DND-41 (cell line): ENCODE data around the gene PAQR7.

Experiments used
- ATAC-seq: fragments of 200-7000 bp; cut with Tn5 transposase; 3 replicates; pipeline ENCODE4 v1.9.1; 2021; ENCODE audit warnings: low read depth; ENCODE audit not compliant: insufficient read depth
- DNase-seq: peaks from one replicate; pipeline ENCODE4 v3.0.0-alpha.2; 2020
- H2AFZ ChIP-seq: 2 replicates; pipeline ENCODE4 v1.6.0; 2012; ENCODE audit warnings: low read depth, low read length
- H3K27ac ChIP-seq: 2 replicates; pipeline ENCODE4 v1.5.1; 2012; ENCODE audit warnings: low read length, inconsistent platforms
- H3K27me3 ChIP-seq: fragments of 200-600 bp; sonication (generic); 2 replicates; pipeline ENCODE4 v1.6.0; 2012; ENCODE audit warnings: low read length, mild to moderate bottlenecking, inconsistent platforms; ENCODE audit not compliant: insufficient read depth, poor library complexity
- H3K36me3 ChIP-seq: 2 replicates; pipeline ENCODE4 v1.5.1; 2012; ENCODE audit warnings: low read length, inconsistent platforms; ENCODE audit not compliant: insufficient read depth
- H3K4me1 ChIP-seq: 2 replicates; pipeline ENCODE4 v1.5.1; 2012; ENCODE audit warnings: mild to moderate bottlenecking, low read length; ENCODE audit not compliant: insufficient read depth
- H3K4me2 ChIP-seq: 2 replicates; pipeline ENCODE4 v1.6.0; 2012; ENCODE audit warnings: mild to moderate bottlenecking, moderate library complexity, low read length, inconsistent platforms; ENCODE audit not compliant: insufficient read depth
- H3K4me3 ChIP-seq, 2 experiments: fragments of 200-600 bp in 1 of 2; shearing (Covaris generic) in 1 of 2; 2 replicates each; pipeline ENCODE4 v1.5.1; 2012 to 2016; ENCODE audit warnings: inconsistent platforms in 2 of 2, low read length in 2 of 2, mild to moderate bottlenecking in 2 of 2, low read depth in 1 of 2, moderate library complexity in 1 of 2
- H3K79me2 ChIP-seq: 2 replicates; pipeline ENCODE4 v1.6.0; 2012; ENCODE audit warnings: low read length, inconsistent platforms; ENCODE audit not compliant: insufficient read depth
- H3K9ac ChIP-seq: 2 replicates; pipeline ENCODE4 v1.6.0; 2012; ENCODE audit warnings: low read depth, mild to moderate bottlenecking, inconsistent platforms, low read length, moderate library complexity
- H3K9me3 ChIP-seq: 2 replicates; pipeline ENCODE4 v1.5.1; 2012; ENCODE audit warnings: low read length, moderate library complexity, mild to moderate bottlenecking, inconsistent platforms; ENCODE audit not compliant: insufficient read depth, severe bottlenecking
- H4K20me1 ChIP-seq: 2 replicates; pipeline ENCODE4 v1.6.0; 2012; ENCODE audit warnings: low read length; ENCODE audit not compliant: insufficient read depth
- CTCF ChIP-seq: IDR thresholded peaks from 2 replicates; pipeline ENCODE4 v1.5.1; 2012; ENCODE audit warnings: borderline replicate concordance, low read length, moderate library complexity, mild to moderate bottlenecking; ENCODE audit not compliant: poor library complexity, severe bottlenecking; ENCODE audit errors: extremely low read depth
- EZH2 ChIP-seq: IDR thresholded peaks from 3 replicates; pipeline ENCODE4 v1.6.1; 2012; ENCODE audit warnings: borderline replicate concordance, low read depth, mild to moderate bottlenecking, moderate library complexity, low read length, inconsistent platforms; ENCODE audit not compliant: severe bottlenecking

PAQR7 gene

GRCh38 chr1:25880518-25880917 lies 5.0 kb upstream of the PAQR7 start:
- H3K4me2 ChIP-seq: no peak overlapping the region
- H3K36me3 ChIP-seq: peaks cover 7% of the 10 kb centered on the region
- no peaks in the 10 kb centered on the region for H3K4me1 ChIP-seq
- TF ChIP-seq CTCF: no peak
- TF ChIP-seq EZH2: no peak
- ATAC-seq: no peak
- H3K4me3 ChIP-seq: no peak overlapping the region
- DNase-seq: no peak
- no peaks in the 10 kb centered on the region for H4K20me1 ChIP-seq
- H3K9me3 ChIP-seq: no peaks in the 10 kb centered on the region
- no peaks in the 10 kb centered on the region for H3K27me3 ChIP-seq
- no peak overlapping the region for H3K9ac ChIP-seq
- H3K27ac ChIP-seq: no peak overlapping the region
- no peak overlapping the region for H2AFZ ChIP-seq
- H3K79me2 ChIP-seq: no peaks in the 10 kb centered on the region

- Histone ChIP-seq H3K79me2 (no peaks in the 10 kb centered on the region), H3K36me3 (no peaks in the 10 kb centered on the region), H4K20me1 (no peaks in the 10 kb centered on the region), H3K4me3 (no peak overlapping the region), H3K4me2 (no peak overlapping the region), H2AFZ (no peak overlapping the region), H3K4me1 (no peaks in the 10 kb centered on the region), H3K9ac (no peak overlapping the region), H3K27me3 (no peaks in the 10 kb centered on the region), H3K9me3 (no peaks in the 10 kb centered on the region), H3K27ac (no peak overlapping the region)
- ATAC-seq (no peak), DNase-seq (no peak)
- no peak for TF ChIP-seq EZH2
- no peak for TF ChIP-seq CTCF
Measured at GRCh38 chr1:25879675-25880074, 4.2 kb upstream of the PAQR7 start.

- Histone ChIP-seq H3K9ac (no peak overlapping the region), H3K4me3 (no peak overlapping the region), H3K9me3 (no peaks in the 10 kb centered on the region), H3K79me2 (no peaks in the 10 kb centered on the region), H3K36me3 (no peaks in the 10 kb centered on the region), H3K4me1 (no peaks in the 10 kb centered on the region), H3K27me3 (no peaks in the 10 kb centered on the region), H3K27ac (no peak overlapping the region), H4K20me1 (no peaks in the 10 kb centered on the region), H3K4me2 (no peak overlapping the region), H2AFZ (no peak overlapping the region)
- ATAC-seq: no peak
- DNase-seq: no peak
- TF ChIP-seq EZH2 (no peak), CTCF (no peak)
Measured at GRCh38 chr1:25878690-25879089, 3.2 kb upstream of the PAQR7 start.

GRCh38 chr1:25877155-25877554 lies 1.6 kb upstream of the PAQR7 start:
- Histone ChIP-seq H3K79me2 (no peaks in the 10 kb centered on the region), H3K9me3 (no peaks in the 10 kb centered on the region), H2AFZ (no peak overlapping the region), H3K9ac (no peak overlapping the region), H3K27me3 (no peaks in the 10 kb centered on the region), H4K20me1 (no peaks in the 10 kb centered on the region), H3K4me1 (no peaks in the 10 kb centered on the region), H3K4me2 (no peak overlapping the region), H3K27ac (no peak overlapping the region), H3K4me3 (no peak overlapping the region), H3K36me3 (no peaks in the 10 kb centered on the region)
- no peak for TF ChIP-seq CTCF
- no peak for TF ChIP-seq EZH2
- DNase-seq: no peak
- ATAC-seq: no peak
